Stimulated activated CD4-positive, alpha-beta T cell treated with anti-CD3 and anti-CD28 coated beads, TNF-alpha, amount 100 ng/mL, for 24 hours (primary cell): Measurements from ENCODE around the gene CHD6.

Source experiments
- DNase-seq, 3 experiments: peaks; one replicate each; pipeline ENCODE4 v3.0.0-alpha.2; 2020; ENCODE audit warnings: low read depth in 3 of 3

Gene CHD6

DNA sequence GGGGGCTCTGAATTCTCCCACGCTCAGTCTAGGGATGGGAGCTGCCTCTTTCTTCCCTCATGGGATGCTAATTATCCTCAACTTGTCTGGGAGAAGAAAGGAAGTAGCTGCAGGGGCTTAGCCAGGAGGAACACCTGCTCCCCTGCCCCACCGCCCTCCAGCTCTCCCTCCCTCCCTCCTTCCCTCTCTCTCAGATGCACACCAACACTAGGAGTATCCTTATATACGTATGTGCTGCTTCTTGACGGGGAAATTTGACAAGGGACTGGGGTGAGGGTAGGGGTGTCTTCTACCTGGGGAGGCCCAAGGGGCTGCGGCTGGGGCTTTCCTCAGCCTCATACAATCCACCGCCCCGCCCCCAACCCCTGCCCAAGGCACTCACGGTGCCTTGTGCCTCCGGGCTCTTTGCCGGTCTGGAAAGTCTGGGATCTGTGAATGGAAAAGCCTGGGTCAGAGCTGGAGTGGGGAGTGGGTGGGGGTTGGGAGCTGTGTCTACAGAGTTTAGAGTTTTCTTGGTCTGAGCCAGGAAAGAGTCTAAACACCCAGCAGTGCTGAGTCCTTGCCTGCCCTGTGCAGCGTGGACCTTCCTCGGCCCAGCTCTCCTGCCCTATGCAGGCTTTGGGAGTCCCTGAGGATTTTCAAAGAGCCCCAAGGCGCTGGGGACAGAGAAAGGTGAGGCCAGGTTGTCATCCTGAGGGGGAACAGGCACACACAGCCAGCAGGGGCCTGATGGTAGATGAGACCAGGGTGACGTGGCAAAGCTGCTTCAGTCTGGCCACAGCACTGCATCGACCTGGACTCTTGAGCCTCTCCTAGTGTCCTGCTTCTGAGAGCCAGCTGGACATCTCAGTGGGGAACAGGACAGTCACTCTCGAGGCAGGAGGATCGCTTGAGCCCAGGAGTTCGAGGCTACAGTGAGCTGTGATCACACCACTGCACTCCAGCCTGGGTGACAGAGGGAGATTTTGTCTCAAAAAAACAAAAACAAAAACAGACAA lies 222.2 kb downstream of the CHD6 start:
- no peak for DNase-seq

DNA sequence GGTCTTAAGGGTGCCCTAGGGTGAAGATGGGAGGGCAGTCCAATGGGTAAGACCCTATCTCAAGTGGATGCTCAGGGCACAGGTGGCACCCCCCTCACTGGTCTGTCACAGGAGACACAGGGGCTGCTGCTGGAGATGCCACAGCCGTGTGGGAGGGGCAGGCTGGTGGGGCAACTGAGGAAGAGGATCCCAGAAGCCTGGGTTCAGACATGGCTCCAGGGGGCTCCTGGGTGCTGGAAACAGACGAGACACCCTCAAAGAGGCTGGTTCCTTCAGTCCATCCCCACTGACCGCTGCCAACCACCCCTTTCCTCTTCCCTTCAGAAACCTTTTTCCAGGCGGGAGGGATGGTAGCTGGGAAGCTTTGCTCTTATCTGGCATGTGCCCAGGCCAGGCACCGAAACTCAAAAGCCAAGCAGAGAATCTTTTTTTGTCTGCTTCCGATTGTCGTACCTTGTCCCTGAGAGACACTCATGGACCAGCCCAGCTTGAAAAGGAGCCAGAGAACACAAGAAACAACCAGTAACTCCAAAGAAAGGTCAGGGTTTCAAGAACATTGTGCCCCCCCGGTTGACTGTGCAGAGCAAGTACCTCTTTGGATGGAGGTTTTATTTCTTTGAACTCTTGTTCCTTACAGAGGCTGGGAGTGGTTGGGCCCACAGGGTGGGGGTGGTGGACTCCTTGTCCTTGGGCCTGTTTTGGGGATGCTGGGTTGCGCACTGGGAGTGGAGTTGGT lies 223.1 kb downstream of the CHD6 start:
- no peak for DNase-seq

DNA sequence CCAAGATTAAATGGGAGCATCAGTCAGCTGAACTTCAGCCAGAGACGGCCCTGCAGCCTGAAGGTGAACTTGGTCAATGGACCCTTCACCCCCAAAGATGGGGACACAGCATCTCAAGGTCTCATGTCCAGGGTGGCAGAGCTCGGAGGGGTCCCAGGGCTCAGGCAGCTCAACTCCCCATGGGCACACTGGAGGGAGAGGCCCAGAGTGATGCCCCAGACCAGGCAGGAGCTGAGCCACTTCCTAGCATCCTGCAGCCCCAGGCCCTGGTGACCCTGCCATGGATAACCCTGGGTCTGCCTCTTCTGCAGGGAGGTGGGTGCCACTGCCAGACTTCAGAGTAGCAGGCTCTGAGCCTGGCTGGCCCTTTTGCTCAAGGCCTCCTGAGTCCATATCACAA lies 224.1 kb downstream of the CHD6 start:
- DNase-seq = no peak

DNA sequence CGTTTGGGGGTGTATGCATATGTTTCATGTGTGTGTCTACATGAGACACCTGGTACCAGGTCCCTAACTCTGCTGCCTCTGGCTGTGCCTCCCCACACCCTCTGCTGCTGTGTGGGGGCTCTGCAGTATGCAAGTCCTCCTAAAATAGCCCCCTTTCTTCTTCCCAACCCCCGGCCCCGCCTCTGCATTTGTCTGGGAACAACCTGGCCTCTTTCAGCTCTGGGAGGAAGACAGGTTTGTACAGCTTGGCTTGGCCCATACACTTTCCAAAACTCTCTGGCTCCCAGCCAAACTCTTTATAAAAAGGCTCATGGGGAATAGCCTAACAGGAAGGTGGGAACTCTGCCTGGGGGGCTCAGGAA lies 224.5 kb downstream of the CHD6 start:
- DNase-seq = no peak

DNA sequence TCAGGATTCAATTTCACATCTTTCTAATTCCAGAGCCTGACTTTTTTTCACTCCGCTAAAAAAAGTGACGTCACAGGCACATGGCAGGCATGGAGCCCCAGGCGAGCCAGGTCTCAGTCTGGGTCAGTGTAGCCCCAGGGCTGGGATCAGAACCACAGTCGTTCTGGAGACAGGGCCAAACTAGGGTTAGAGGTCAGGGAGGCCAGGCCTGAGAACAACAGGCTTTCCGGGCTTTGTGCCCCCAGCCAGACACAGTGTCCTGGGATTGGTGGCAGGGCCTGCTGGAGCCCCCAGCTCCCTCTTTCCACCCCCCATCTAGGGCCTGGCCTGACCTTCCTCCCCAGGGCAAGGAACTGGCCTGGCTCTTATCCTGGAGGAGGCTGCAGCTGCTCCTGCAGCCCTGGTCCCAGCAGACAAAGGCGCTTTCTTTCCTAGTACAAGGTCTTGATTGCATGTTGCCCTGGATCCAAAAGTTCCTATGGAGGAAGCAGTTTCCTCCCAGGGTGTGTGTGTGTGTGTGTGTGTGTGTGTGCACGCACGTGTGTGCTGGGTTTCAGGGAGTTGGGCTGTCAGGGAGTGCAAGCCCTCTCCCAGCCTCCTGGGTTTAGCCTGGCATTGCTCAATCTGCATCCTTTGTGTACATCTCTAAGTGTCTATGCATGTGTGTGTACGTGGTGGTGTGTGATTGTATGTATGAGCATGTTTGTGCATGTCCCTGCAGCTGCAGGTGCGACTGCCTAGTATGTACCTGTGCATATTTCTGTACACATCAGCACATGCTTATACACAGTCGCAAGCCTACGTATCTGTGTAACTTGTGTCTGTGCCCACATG lies 225.1 kb downstream of the CHD6 start:
- DNase-seq = no peak

DNA sequence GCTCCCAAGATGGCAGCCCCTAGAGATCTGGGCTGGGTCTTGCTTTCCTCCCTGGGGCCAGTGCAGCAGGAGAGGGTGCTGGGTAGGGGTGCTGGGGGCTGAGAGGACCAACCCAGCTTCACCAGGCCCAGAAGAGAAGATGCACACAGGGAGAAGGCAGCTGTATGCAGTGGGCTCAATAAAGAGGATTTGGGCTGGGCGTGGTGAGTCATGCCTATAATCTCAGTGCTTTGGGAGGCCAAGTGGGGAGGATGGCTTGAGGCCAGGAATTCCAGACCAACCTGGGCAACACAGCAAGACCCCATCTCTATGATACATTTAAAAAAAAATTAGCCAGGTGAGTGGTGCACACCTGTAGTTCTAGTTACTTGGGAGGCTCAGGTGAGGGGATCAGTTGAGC lies 225.9 kb downstream of the CHD6 start:
- DNase-seq = no peak

DNA sequence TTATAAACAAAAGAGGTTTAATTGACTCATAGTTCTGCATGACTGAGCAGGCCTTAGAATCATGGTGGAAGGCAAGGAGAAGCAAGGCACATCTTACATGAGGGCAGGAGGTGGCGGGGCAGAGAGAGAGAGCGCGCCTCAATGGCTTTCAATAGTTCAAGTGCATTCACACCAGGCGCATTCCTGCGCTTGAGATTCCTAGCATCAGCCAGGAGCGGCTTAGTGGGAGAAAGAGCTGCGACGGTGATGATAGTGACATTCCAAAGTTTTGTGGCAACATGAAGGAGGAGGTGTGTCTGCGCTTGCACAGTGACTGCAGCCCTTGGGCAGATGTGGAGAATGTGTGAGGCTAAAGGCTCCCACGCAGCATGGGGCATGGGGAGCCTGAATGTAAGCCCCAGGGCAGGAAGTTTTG lies 226.6 kb downstream of the CHD6 start:
- no peak for DNase-seq

DNA sequence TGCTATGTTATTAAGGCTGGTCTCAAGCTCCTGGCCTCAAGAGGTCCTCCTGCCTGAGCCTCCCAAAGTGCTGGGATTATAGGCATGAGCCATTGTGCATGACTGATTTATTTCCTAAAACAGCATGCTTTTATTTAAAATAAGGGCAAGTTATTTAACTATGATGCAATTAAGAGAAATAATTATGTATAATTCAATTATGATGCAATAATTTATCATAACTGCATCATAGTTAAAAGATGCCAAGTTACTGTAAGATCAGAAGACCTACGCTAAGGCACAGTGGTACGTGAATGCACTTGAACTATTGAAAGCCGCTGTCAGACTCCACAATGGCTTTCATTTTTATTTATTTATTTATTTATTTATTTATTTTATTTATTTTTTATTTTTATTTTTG lies 227.3 kb downstream of the CHD6 start:
- no peak for DNase-seq

DNA sequence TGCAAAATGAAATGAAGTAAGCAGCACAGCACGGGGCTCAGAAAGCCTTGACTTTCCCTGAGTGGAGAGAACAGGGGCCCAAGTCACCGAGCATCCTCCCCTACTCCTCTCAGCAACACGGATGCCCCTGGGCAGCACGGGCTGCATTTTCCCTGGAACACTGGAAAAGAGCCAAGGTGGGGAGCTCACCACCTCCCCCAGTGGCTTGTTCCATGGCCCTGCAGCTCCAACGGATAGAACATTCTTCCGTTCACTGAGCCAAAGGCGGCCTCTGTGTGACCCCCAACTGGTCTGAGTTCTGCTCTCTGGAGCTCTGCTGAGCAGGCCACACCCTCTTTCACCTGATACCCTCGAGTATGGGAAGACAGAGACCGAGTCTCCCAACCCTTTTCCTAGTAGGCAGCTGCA lies 230.7 kb downstream of the CHD6 start:
- DNase-seq = no peak

DNA sequence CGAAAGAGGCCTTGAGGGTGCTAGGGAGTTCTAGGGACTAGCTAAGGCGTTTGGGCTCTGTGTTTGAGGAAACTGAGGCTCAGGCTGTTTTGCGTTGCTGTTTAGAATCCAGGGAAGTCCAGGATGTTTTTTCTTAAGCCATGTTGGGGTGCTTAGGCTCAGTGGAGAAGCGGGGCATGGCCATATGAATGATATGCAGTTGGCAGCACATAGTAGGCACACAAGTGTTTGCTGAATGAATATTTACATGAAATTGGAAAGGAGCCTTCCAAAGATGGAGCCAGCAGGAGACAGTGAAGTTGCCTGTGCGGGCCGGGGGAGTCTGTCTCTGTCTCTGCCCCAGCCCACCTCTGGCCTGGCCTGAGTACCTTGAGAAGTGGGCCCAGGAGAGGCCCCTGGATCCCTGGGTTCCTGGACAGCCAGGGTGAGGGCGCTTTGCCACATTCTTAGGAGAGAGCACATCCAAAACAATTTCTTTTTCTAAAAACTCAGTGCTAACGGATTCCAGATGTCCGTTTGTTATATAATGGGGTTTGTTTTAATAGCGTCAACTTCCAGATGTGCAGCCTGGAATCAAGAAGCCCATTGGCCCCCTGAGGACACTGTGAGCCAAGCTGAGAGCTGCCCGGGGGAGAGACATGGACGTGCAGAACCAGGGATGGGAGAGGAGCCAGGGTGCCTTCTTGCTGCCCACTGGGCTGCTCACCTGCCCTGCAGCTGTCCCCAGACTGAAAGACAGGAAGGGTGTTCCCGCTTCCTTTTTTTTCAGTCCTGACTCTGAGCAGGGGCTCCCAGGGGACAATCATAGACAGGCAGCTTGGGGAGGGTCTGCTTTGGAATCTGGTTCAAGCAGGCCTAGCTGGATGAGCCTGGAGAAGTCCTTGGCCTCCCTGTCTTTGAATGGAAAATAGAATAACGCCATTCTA lies 231.4 kb downstream of the CHD6 start:
- no peak for DNase-seq

DNA sequence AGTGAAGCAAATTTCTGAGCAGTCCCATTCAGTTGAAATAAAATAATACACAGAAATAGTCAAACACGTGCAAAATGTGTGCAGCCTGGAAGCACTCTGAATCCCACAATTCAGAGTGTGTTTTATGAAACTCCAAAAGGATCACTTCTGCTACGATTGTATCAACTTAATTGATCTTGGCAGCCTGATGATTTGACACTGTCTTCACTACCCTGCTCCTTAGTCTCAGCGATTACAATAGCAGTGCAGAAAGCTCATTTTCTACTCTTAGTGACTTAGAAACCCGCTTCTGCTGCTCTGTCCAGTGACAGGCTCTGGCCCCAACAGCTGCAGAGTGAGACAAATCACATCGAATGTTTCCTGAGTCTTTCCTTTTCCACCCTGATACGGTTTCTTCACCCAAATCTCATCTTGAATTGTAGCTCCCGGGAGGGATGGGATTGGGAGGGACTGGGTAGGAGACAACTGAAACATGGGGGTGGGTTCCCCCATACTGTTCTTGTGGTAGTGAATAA lies 235.3 kb downstream of the CHD6 start:
- no peak for DNase-seq

DNA sequence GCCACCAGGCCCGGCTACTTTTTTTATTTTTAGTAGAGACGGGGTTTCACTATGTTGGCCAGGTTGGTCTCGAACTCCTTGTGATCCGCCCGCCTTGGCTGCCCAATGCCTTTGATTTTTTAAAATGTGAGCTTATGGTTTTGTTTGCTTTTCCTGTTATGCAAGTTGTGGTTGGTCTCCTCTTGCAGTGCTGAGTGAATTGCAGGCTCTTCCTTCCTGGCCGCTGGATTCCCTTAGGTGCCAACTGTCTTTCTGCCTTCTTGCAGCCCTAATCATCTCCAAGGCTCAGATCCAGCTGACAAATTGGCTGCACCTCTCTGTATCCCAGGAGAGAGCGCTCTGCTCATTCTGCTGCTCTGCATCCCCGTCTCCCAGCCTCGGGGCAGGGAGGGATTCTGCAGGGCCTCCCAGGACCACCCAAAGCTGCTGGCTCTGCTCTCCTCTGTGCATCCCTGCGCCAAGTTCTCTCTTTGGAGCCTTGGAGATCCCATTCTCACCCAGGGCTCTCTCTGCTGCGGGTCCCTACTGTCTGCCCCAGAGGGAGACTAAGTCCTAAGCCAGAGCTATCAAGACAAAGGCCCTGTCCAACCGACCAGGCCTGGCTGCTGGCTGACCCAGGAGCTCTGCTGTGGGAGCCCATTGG lies 237.5 kb downstream of the CHD6 start:
- no peak for DNase-seq

DNA sequence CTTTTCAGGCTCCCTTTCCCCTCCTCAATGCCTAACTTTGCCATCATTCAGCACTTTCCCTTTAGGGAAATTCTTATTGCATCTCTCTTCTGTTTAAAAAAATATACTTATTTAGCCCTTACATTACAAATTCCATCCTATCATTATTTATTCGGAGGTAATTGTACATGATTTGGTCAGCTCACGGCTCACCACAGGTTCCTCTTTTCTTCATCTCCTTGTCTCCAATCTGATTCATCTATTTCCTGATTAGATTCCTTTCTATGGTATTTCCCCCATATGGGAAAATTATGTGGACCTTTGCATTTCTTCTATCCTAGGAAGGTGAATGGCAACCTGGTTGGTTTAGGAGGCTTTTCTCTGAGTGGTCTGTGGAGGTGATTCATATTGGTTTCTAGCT lies 238.6 kb downstream of the CHD6 start:
- no peak for DNase-seq

DNA sequence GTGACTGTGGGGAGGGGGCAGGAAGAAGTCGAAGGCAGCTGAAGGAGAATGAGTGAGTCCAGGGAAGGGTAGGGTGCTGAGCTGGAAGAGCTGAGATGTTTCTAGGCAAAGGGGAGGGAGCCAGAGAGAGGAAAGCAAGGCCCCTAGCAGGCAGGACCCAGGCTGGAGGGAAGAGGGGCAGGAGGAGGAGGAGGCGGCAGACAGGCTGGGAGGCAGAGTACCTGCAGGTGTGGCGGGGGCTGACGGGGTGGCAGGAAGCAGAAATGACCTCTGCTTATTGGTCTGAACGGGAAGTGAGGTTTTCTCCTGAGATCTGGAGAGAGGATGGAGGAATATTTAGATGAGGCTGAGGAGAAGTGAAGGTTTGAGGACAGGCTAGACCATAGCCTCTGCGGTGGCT lies 240.9 kb downstream of the CHD6 start:
- DNase-seq = no peak

DNA sequence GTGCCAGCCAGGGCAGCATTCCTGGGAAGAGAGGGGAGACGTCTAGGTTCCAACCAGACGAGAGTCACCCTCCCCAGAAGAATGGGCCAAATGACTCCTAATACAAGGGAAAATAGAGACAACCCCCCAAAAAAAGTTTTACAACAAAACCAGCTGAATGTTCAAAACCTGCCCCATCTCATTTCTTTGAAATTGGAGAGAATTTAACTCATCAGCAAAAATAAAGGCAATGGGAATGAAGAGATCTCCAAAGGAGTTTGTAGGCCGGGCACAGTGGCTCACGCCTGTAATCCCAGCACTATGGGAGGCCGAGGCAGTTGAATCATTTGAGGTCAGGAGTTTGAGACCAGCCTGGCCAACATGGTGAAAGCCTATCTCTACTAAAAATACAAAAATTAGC lies 241.8 kb downstream of the CHD6 start:
- DNase-seq = no peak

DNA sequence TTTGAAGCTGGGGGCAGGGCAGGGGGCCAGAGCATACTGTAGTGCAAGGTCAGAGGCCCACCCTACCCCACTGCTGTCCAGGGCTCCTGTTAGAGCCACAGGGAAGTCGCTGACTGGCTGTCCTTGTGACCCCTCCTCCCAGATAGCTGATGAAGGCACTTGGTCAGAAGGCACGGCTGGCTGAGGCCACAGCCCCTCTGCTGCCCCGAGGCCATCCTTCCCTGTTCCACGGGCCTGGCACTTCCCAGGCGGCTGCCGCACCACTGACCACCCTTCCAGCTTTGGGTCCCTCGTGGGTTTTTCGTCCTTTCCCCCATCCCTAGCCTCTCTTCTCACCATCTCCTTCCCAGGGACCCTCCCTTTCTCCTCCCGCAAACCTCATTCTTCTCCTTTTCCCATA lies 242.3 kb downstream of the CHD6 start:
- DNase-seq = no peak

DNA sequence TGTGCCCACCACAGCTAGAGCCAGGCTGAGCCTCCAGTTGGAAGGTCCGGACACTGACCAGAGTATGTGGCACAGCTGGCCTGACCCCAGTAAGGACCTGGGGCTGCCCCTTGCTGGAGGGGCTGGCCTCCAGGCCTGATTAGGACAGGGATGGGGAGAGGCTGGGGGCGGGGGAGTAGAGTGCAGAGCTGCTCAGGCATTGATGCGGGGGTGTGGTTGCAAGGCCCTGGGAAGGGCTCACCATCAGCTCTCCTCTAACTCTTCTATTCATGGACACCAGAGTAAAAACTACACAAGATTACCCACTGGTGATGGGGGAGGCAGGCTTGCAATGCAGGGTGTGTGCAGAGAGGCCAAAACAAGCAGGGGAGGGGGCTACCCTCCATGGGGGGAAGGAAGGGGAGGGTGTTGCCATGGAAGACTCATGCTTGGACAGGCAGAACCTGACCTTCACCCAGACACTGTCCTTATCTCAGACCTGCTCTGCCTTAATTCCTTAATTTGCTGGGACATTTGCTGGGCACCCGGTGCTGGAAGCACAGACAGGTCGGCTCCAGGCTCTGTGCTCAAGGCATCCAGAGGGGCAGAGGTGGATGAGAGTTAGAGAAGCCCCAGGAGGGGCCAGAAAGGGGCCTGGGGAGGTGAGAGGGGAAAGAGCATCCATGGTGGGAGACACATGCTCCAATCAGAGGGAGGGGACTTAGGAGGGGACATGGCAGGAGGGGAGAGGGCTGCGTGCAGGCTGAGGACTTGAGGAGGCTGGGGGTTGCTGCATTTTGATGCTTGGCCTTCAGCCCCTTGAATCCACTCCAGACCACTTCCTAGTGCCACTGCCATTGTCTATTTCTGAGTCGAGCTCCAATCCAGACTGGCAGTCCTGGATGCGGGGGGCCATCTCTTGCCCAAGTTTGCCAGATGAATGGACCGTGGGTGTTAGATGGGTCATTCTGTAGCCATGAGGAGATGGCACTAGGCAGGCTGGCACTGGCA lies 244.0 kb downstream of the CHD6 start:
- no peak for DNase-seq

DNA sequence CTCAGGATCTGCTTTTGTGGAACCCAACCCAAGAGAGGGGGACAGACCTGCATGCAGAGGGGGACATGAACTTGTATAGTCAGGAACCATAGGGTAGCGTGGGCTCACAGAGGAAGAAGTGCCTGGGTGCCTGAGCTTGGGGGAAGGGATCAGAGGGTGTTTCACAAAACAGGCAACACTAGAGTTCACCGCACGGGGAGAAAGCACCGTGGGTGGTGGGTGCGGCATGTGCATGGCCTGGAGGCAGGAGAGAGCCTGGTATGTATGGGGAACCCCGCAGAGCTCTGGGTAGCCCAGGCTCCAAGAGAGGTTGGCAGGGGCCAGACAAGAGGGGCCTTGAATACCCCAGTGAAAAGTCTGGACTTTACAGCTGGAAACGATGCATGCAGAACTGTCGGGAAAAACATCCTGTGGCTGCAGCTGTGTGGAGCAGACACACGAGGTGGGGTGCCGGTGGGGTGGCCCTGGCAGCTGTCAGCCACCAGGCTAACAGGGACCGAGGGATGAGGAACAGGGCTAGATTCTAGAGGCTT lies 244.9 kb downstream of the CHD6 start:
- DNase-seq = no peak

DNA sequence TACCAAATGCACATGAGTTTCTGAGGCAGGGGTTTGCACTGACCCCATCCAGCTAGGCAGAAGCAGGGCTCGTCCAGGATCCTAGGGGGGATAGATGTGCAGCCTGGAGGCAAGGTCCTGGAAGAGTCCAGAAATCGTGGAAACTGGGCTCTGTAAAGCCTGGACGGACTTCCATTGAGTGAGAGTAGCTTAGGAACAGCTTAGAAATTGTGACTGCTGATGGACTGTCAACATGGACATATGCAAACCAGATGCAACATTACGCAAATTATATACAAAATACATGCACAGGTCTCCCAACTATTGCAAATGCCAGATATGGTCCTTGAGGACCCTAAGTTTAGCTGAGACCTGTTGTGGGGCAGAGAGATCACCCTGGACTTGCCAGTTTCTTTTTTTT lies 246.8 kb downstream of the CHD6 start:
- no peak for DNase-seq
